Activated CD4-positive, alpha-beta T cell treated with anti-CD3 and anti-CD28 coated beads, Interleukin-2, amount 50 U/mL, for 1 hour (primary cell): ENCODE results near the gene RUNX3.
"Not testable (repeated sequence)": the region's sequence is repeated elsewhere in the genome, so short reads cannot be mapped to it uniquely, and the experiment has no call there.

Source experiments
- DNase-seq: peaks from one replicate; pipeline ENCODE4 v3.0.0-alpha.2; 2020

RUNX3 gene

GRCh38 chr1:24899581-24900485, 30.2 kb downstream of the RUNX3 start:
- no peak for DNase-seq

DNA sequence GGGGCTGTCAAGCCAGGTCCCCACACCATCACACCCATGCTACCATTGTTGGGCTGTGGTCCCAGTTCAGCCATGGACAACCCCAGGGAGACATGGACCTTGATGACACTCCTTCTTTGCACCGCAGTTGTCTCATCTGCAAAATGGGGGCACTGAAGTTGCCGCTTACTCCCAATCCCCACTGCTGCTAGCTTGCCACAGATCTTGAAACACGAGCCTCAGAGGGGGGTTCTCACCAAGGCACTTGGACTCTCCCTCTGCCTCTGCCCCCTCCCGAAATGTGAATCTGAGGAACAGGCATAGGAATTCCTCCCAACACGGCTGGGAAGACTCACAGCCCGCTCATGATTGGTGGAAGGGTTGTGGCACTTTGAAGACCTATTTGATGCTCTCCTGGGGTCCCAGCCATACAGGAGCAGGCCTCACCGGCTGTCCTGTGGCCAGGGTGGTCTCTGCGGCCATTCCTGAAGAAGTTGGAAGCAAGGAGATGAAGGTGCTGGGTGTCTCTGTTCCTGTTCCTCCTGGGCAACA, 31.1 kb downstream of the RUNX3 start:
- DNase-seq = no peak

GRCh38 chr1:24898152-24898908, 31.7 kb downstream of the RUNX3 start:
- DNase-seq = peak; percentile 44

GRCh38 chr1:24897263-24898151, 32.6 kb downstream of the RUNX3 start:
- no peak for DNase-seq

GRCh38 chr1:24896596-24897262, 33.3 kb downstream of the RUNX3 start:
- DNase-seq = no peak

DNA sequence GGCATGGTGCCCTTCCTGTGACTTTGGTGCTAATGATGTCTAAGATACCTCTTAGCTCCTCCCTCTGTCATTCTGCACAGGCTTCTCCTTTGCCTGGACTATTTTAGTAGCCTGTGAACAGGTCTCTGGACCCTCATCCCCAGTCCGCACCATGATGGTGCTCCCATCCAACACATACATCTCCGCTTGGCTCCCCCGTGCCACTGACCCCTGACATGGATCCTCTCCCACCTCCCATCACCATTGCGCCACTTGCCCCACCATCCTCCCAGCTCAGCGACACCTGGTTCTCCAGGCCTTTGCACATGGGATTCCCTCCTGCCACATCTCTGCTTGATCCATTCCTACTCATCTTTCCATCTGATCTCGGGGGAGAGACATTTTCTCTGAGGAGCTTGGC, 33.9 kb downstream of the RUNX3 start:
- no peak for DNase-seq

DNA sequence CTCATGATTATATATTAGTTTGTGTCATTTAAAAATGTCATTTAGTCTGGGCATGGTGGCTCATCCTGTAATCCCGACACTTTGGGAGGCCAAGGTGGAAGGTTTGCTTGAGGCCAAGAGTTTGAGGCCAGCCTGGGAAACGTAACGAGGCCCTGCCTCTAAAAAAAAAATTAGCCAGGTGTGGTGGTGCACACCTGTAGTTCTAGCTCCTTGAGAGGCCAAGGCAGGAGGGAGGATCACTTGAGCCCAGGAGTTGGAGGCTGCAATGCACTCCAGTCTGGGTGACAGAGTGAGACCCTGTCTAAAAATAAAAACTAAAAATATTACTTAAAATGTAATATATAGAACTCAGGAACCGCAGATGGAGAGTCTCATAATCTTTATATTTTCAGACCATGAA, 34.6 kb downstream of the RUNX3 start:
- DNase-seq = no peak

DNA sequence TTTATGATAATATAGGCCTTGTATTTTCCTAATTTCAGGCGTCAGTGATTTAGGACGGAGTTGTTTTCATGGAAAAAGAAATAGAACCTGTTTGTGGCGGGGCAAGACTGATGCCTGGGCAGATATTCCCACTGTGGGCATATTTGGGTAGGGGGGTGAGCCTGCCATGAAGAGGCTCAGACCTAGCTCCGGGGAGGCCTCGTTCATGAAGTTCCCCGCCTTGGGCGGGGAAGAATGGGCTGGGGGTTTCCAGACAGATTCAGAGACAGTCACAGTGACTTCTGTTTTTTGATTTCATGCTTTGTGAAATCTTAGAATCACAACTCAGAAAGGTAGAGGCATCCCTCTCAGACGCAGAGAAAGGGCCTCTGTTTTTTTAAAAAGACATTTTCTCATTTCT, 36.1 kb downstream of the RUNX3 start:
- no peak for DNase-seq

- no peak for DNase-seq
Observed at GRCh38 chr1:24893431-24893830, 36.6 kb downstream of the RUNX3 start.

DNA sequence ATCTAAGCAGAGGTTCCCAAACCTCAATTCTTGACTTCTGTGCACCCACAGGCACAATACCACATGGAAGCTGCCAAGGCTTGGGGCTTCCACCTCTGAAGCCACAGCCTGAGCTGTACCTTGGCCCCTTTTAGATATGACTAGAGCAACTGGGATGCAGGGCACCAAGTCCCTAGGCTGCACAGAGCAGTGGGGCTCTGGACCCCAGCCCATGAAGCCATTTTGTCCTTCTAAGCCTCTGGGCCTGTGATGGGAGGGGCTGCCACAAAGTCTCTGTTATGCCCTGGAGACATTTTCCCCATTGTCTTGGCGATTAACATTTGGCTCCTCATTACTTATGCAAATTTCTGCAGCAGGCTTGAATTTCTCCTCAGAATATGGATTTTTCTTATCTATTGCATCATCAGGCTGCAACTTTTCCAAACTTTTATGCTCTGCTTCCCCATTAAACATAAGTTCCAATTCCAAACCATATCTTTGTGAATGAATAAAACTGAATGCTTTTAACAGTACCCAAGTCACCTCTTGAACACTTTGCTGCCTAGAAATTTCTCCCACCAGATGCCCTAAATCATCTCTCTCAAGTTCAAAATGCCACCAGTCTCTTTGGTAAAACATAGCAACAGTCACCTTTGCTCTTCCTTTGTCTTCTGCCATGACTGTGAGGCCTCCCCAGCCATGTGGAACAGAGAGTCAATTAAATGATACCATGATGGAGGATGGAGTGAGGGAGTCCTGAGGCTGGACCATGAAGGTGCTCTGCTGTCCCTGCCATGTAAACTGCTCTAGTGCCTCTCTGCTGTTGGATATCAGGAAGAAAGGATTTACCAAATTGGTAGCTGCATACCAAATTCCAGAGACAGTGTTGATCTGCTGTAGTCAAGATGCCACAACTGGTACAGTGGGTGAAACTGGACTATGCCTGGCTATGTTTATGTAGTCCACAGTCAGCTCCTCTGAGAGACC, 37.6 kb downstream of the RUNX3 start:
- no peak for DNase-seq

DNA sequence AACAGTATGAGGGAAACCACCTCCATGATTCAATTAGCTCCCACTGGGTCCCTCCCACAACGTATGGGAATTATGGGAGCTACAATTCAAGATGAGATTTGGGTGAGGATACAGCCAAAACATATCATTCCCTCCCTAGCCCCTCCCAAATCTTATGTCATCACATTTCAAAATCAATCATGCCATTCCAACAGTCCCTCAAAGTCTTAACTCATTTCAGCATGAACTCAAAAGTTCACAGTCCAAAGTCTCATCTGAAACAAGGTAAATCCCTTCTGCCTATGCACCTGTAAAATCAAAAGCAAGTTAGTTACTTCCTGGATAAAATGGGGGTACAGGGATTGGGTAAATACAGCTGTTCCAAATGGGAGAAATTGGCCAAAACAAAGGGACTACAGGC, 38.7 kb downstream of the RUNX3 start:
- not testable (repeated sequence) for DNase-seq

GRCh38 chr1:24890887-24891286, 39.2 kb downstream of the RUNX3 start:
- no peak for DNase-seq

DNA sequence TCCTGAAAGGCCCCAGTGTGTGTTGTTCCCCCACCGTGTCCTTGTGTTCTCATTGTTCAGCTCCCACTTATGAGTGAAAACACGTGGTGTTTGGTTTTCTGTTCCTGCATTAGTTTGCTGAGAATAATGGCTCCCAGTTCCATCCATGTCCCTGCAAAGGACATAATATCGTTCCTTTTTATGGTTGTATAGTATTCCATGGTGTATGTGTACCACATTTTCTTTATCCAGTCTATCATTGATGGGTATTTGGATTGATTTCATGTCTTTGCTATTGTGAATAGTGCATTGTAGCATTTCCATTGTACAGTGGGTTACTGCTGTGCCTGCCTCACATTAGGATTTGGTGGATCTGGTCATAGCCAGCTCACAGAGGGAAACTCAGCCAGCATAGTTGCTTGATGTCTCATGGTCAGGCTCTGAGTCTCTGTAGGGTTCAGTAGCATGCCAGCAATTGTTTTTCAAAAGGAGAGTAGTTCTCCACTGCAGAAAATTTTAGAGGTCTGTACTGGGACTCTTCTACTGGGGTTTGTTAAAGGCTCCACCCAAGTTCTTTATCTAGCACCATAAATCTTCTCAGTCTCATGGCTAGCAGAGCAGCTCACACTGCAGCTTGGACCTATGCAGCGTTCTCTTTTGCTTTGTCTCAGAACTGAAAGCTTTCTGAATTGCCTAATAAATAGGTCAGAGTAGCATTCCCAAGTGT, 41.0 kb downstream of the RUNX3 start:
- no peak for DNase-seq

- DNase-seq = no peak
Observed at GRCh38 chr1:24888061-24888970, 41.8 kb downstream of the RUNX3 start.

GRCh38 chr1:24886241-24886640, 43.8 kb downstream of the RUNX3 start:
- DNase-seq = no peak

GRCh38 chr1:24884751-24885150, 45.3 kb downstream of the RUNX3 start:
- no peak for DNase-seq

DNA sequence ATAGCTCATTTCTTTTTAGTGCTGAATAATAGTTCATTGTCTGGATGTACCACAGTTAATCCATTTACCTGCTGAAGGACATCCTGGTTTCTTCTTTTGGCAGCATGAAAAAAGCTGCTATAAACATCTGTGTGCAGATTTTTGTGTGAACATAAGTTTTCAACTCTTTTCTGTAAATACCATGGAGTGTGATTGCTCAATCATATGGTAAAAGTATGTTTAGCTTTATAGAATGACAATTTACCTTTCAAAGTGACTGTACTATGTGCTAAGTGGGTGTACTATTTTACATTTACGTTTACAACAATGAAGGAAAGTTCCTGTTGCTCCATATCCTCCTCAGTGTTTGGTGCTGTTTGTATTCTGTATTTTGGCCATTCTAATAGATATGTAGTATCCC, 49.0 kb downstream of the RUNX3 start:
- DNase-seq = no peak

DNA sequence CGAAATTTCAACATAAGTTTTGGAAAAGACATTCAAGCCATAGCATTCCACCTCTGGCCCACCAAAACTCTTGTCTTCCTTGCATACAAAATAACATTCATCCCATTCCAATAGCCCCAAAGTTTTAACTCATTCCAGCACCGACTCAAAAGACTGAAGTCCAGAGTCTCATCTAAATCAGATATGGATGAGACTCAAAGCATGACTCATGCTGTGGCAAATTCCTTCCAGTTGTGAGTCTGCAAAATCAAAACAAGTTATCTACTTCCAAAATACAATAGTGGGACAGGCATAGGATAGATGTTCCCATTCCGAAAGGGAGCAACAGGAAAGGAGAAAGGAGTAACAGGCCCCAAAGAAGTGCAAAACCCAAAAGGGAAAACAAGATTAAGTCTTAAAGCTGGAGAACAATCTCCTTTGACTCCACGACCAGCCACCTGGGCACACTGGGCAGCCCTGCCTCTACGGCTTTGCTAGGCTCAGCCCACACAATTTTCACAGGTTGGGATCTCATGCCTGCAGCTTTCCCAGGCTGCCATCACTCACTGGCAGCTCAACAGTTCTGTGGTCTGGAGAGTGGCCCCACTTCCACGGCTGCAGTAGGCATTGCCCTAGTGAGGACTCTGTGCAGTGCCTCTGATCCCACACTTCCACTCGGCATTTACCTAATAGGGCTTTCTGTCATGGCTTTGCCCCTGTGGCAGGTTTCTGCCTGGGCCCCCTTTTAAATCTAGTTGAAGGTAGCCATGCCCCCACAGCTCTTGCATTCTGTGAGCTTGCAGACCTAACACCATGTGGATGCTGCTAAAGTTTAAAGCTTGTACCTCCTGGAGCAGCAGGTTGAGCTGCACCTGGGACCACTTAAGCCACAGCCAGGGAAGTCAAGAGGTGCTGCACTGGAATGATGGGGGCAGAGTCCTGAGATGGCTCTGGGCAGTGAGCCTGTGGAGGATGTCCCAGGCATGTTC, 51.0 kb downstream of the RUNX3 start:
- DNase-seq = no peak
